ENCODE measurements around the gene CARD8.
"Not testable (repeated sequence)": the region's sequence is repeated elsewhere in the genome, so short reads cannot be mapped to it uniquely, and the experiment has no call there.

CARD8 gene

GRCh38 chr19:48230555-48231129 is 25.1 kb downstream of the CARD8 start:
- DNase-seq: no peak
- in situ Hi-C loops (cut with HindIII; ENCODE audit: low pct_ligation_motif_present, low pct_unique_long_range_greater_than_20kb, low sequenced_read_pairs): no loop called here

- in situ Hi-C loops (cut with HindIII; ENCODE audit: low pct_ligation_motif_present, low pct_unique_long_range_greater_than_20kb, low sequenced_read_pairs): no loop called here
- DNase-seq: no peak
Observed at GRCh38 chr19:48221628-48222027, 34.1 kb downstream of the CARD8 start.

GRCh38 chr19:48220784-48221183 is 34.9 kb downstream of the CARD8 start:
- in situ Hi-C loops (cut with HindIII; ENCODE audit: low pct_ligation_motif_present, low pct_unique_long_range_greater_than_20kb, low sequenced_read_pairs); DNase-seq: not testable (repeated sequence)

GRCh38 chr19:48218997-48219396 is 36.7 kb downstream of the CARD8 start:
- peak; percentile 5 for DNase-seq
- in situ Hi-C loops (cut with HindIII; ENCODE audit: low pct_ligation_motif_present, low pct_unique_long_range_greater_than_20kb, low sequenced_read_pairs): no loop called here

- in situ Hi-C loops (cut with HindIII; ENCODE audit: low pct_ligation_motif_present, low pct_unique_long_range_greater_than_20kb, low sequenced_read_pairs): no loop called here
- DNase-seq: no peak
Observed at GRCh38 chr19:48216933-48217332, 38.8 kb downstream of the CARD8 start.

- DNase-seq: no peak
- in situ Hi-C loops (cut with HindIII; ENCODE audit: low pct_ligation_motif_present, low pct_unique_long_range_greater_than_20kb, low sequenced_read_pairs): no loop called here
Observed at GRCh38 chr19:48213959-48214358, 41.8 kb downstream of the CARD8 start.

- in situ Hi-C loops (cut with HindIII; ENCODE audit: low pct_ligation_motif_present, low pct_unique_long_range_greater_than_20kb, low sequenced_read_pairs): no loop called here
- DNase-seq: no peak
Observed at GRCh38 chr19:48210005-48210404, 45.7 kb downstream of the CARD8 start.

GRCh38 chr19:48206397-48207093 is 49.2 kb downstream of the CARD8 start:
- in situ Hi-C loops (cut with HindIII; ENCODE audit: low pct_ligation_motif_present, low pct_unique_long_range_greater_than_20kb, low sequenced_read_pairs): no loop called here

GRCh38 chr19:48203794-48204628 is 51.7 kb downstream of the CARD8 start:
- in situ Hi-C loops (cut with HindIII; ENCODE audit: low pct_ligation_motif_present, low pct_unique_long_range_greater_than_20kb, low sequenced_read_pairs): no loop called here

More at GRCh38 chr19:48206397-48207093, 49.2 kb downstream of the CARD8 start:
- DNase-seq: no peak

GRCh38 chr19:48203222-48203793 is 52.4 kb downstream of the CARD8 start:
- in situ Hi-C loops (cut with HindIII; ENCODE audit: low pct_ligation_motif_present, low pct_unique_long_range_greater_than_20kb, low sequenced_read_pairs): no loop called here
- DNase-seq: no peak

More at GRCh38 chr19:48203794-48204628, 51.7 kb downstream of the CARD8 start:
- DNase-seq: peak; percentile 96

- DNase-seq: no peak
- in situ Hi-C loops (cut with HindIII; ENCODE audit: low pct_ligation_motif_present, low pct_unique_long_range_greater_than_20kb, low sequenced_read_pairs): no loop called here
Observed at GRCh38 chr19:48196933-48197665, 58.6 kb downstream of the CARD8 start.

- DNase-seq: no peak
- in situ Hi-C loops (cut with HindIII; ENCODE audit: low pct_ligation_motif_present, low pct_unique_long_range_greater_than_20kb, low sequenced_read_pairs): no loop called here
Observed at GRCh38 chr19:48196321-48196763, 59.4 kb downstream of the CARD8 start.

GRCh38 chr19:48194844-48195830 is 60.6 kb downstream of the CARD8 start:
- in situ Hi-C loops (cut with HindIII; ENCODE audit: low pct_ligation_motif_present, low pct_unique_long_range_greater_than_20kb, low sequenced_read_pairs): no loop called here

GRCh38 chr19:48194041-48194843 is 61.5 kb downstream of the CARD8 start:
- DNase-seq: no peak
- in situ Hi-C loops (cut with HindIII; ENCODE audit: low pct_ligation_motif_present, low pct_unique_long_range_greater_than_20kb, low sequenced_read_pairs): no loop called here

More at GRCh38 chr19:48194844-48195830, 60.6 kb downstream of the CARD8 start:
- DNase-seq: no peak

- DNase-seq: no peak
- in situ Hi-C loops (cut with HindIII; ENCODE audit: low pct_ligation_motif_present, low pct_unique_long_range_greater_than_20kb, low sequenced_read_pairs): no loop called here
Observed at GRCh38 chr19:48192750-48193149, 63.0 kb downstream of the CARD8 start.

- no peak for DNase-seq
- in situ Hi-C loops (cut with HindIII; ENCODE audit: low pct_ligation_motif_present, low pct_unique_long_range_greater_than_20kb, low sequenced_read_pairs): no loop called here
Observed at GRCh38 chr19:48190885-48191284, 64.8 kb downstream of the CARD8 start.
